Measurements from ENCODE around the gene KLHL26. TPM values are rescaled to one million over a fixed set of nuclear protein-coding genes. Genes with fewer than 3 reads are reported as not detected.

Gene KLHL26
- polyA plus RNA-seq, 1 donor (not counting 4 experiments of a cell fraction or from before 2014, with no cell fraction given), result 0.68 TPM

DNA sequence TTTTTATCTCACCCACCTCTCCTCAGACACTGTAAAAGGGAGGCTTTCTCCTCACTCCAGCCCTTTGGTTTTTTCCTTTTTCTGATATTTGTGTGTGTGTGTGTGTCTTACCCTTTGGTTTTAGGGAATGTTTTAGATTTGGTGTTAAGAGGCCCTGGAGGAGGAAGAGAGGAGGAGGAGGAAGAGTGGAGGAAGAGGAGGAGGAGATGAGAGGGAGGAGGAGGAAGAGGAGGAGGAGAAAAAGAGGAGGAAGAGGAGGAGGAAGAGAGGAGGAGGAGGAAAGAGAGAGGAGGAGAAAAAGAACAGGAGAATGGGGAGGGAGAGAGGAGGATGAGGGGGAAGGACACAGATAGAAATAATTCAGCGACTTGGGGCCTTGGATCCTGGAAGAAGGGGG lies 10.5 kb downstream of the KLHL26 start:
- no peaks in the 10 kb centered on the region for H3K27me3 ChIP-seq (ENCODE audit: control insufficient read depth, extremely low read depth, insufficient read depth, low read length)
- TF ChIP-seq CTCF (optimal IDR thresholded peaks at IDR 0.05 in 1 of 3, IDR thresholded peaks at IDR 0.05 in 1 of 3, conservative IDR thresholded peaks at IDR 0.05 in 1 of 3; ENCODE audit: extremely low read depth in 1 of 3, insufficient read depth in 2 of 3, low read length in 3 of 3) (no peak), EZH2 (IDR thresholded peaks at IDR 0.05; ENCODE audit: low read length) (no peak)
- no peaks in the 10 kb centered on the region for H3K36me3 ChIP-seq (ENCODE audit: control insufficient read depth in 2 of 2, extremely low read depth in 1 of 2, insufficient read depth in 2 of 2, low read length in 2 of 2)
- dilution Hi-C loops (cut with MboI; ENCODE audit: extremely low pct_ligation_motif_present, low sequenced_read_pairs), result no loop called here
- H3K79me2 ChIP-seq (ENCODE audit: control insufficient read depth, insufficient read depth, low read length), result no peaks in the 10 kb centered on the region
- no peak overlapping the region for H3K27ac ChIP-seq (ENCODE audit: control insufficient read depth, insufficient read depth, low read length)
- H3K9ac ChIP-seq (ENCODE audit: control insufficient read depth, extremely low read depth, insufficient read depth, low read length), result no peak overlapping the region
- peaks cover 3% of the 10 kb centered on the region for H3K4me1 ChIP-seq (ENCODE audit: control insufficient read depth, extremely low read depth, insufficient read depth, low read length)
- H3K9me3 ChIP-seq (ENCODE audit: control insufficient read depth, low read depth, low read length), result peaks cover 4% of the 10 kb centered on the region
- FAIRE-seq, result no peak
- H3K4me2 ChIP-seq (ENCODE audit: control insufficient read depth, extremely low read depth, insufficient read depth, low read depth, low read length), result no peak overlapping the region
- no peaks in the 10 kb centered on the region for H3K9me1 ChIP-seq (ENCODE audit: control insufficient read depth, extremely low read depth, insufficient read depth, low read length)
- H4K20me1 ChIP-seq (ENCODE audit: control insufficient read depth, extremely low read depth, insufficient read depth, low read length), result no peaks in the 10 kb centered on the region
- H2AFZ ChIP-seq (ENCODE audit: control insufficient read depth, low read length), result no peak overlapping the region
- no peak overlapping the region for H3K4me3 ChIP-seq (ENCODE audit: control insufficient read depth in 2 of 3, extremely low read depth in 1 of 3, insufficient read depth in 2 of 3, low read depth in 1 of 3, low read length in 3 of 3)
- no peak for DNase-seq (ENCODE audit: low read depth, low spot score)

GRCh38 chr19:18647807-18648206 lies 11.0 kb downstream of the KLHL26 start:
- no peak for DNase-seq (ENCODE audit: low read depth, low spot score)
- dilution Hi-C loops (cut with MboI; ENCODE audit: extremely low pct_ligation_motif_present, low sequenced_read_pairs), result no loop called here

More at GRCh38 chr19:18647807-18648206, 11.0 kb downstream of the KLHL26 start:
- H4K20me1 ChIP-seq (ENCODE audit: control insufficient read depth, extremely low read depth, insufficient read depth, low read length), result no peaks in the 10 kb centered on the region
- peaks cover 3% of the 10 kb centered on the region for H3K4me1 ChIP-seq (ENCODE audit: control insufficient read depth, extremely low read depth, insufficient read depth, low read length)
- no peaks in the 10 kb centered on the region for H3K79me2 ChIP-seq (ENCODE audit: control insufficient read depth, insufficient read depth, low read length)
- no peak overlapping the region for H3K9ac ChIP-seq (ENCODE audit: control insufficient read depth, extremely low read depth, insufficient read depth, low read length)
- TF ChIP-seq EZH2 (IDR thresholded peaks at IDR 0.05; ENCODE audit: low read length) (no peak), CTCF (optimal IDR thresholded peaks at IDR 0.05 in 1 of 3, IDR thresholded peaks at IDR 0.05 in 1 of 3, conservative IDR thresholded peaks at IDR 0.05 in 1 of 3; ENCODE audit: extremely low read depth in 1 of 3, insufficient read depth in 2 of 3, low read length in 3 of 3) (no peak)
- H3K4me3 ChIP-seq (ENCODE audit: control insufficient read depth in 2 of 3, extremely low read depth in 1 of 3, insufficient read depth in 2 of 3, low read depth in 1 of 3, low read length in 3 of 3), result no peak overlapping the region
- no peak overlapping the region for H3K4me2 ChIP-seq (ENCODE audit: control insufficient read depth, extremely low read depth, insufficient read depth, low read depth, low read length)
- no peaks in the 10 kb centered on the region for H3K27me3 ChIP-seq (ENCODE audit: control insufficient read depth, extremely low read depth, insufficient read depth, low read length)
- no peaks in the 10 kb centered on the region for H3K9me1 ChIP-seq (ENCODE audit: control insufficient read depth, extremely low read depth, insufficient read depth, low read length)
- no peak overlapping the region for H2AFZ ChIP-seq (ENCODE audit: control insufficient read depth, low read length)
- peaks cover 4% of the 10 kb centered on the region for H3K9me3 ChIP-seq (ENCODE audit: control insufficient read depth, low read depth, low read length)
- no peak overlapping the region for H3K27ac ChIP-seq (ENCODE audit: control insufficient read depth, insufficient read depth, low read length)
- no peak for FAIRE-seq
- no peaks in the 10 kb centered on the region for H3K36me3 ChIP-seq (ENCODE audit: control insufficient read depth in 2 of 2, extremely low read depth in 1 of 2, insufficient read depth in 2 of 2, low read length in 2 of 2)
